ENCODE measurements around the gene PRKCA.
A peak's percentile ranks its signal among the peaks of the same experiment; 100 is the strongest.
"Not testable (repeated sequence)": the region's sequence is repeated elsewhere in the genome, so short reads cannot be mapped to it uniquely, and the experiment has no call there.

Gene PRKCA

DNA sequence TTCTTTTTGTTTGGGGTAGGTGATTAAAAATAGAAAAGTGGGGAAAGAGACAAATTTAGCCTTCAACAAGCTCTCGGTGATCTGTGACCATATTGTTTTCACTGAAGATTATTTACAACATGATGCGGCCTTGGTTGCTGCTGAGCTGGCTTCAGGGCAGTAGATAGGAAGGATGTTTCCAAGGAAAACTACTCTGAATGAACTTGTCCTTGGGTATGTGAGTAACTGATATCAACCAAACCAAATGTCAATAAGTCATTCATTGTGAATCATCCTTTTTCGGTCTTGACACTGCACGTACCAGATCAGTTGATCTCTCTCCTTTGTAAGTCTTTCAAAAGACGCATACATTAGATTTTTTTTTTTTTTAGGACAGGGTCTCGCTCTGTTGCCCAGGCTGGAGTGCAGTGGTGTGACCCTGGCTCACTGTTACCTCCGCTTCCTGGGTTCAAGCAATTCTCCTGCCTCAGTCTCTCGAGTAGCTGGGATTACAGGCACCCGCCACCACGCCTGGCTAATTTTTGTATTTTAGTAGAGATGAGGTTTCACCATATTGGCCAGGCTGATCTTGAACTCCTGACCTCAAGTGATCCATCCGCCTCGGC lies 58.6 kb downstream of the PRKCA start:
- Mint-ChIP-seq H3K36me3 (ENCODE audit: low read depth) (peaks cover 19% of the 10 kb centered on the region), H3K4me1 (ENCODE audit: low read depth) (peaks cover 55% of the 10 kb centered on the region)
- H3K27ac Mint-ChIP-seq; H3K4me3 Mint-ChIP-seq; H3K9me3 Mint-ChIP-seq; H3K27me3 Mint-ChIP-seq (ENCODE audit: low read depth): not testable (repeated sequence)

DNA sequence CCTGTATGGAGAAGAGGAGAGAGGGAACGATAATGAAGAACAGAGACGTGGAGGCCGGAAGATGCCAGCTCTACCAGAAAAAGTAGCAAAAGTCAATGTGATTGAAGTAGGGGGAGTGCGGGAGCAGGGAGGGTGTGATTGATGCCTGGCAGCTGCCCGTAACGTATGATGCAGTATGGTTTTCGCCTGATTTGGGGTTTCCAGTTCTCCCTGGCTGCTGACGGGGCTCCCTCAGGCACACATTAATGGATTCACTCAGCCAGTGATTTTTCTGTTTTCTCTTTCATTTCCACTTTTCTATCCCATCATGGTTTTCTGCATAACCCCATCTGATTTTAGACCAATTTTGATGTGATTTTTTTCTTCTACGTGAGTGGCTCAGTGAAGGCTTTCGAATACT lies 62.1 kb downstream of the PRKCA start:
- peak overlapping the region; percentile 73 for H3K27ac Mint-ChIP-seq
- peak overlapping the region; percentile 59 for H3K4me3 Mint-ChIP-seq
- H3K36me3 Mint-ChIP-seq (ENCODE audit: low read depth), result peaks cover 26% of the 10 kb centered on the region
- no peaks in the 10 kb centered on the region for H3K9me3 Mint-ChIP-seq
- peaks cover 69% of the 10 kb centered on the region for H3K4me1 Mint-ChIP-seq (ENCODE audit: low read depth)
- H3K27me3 Mint-ChIP-seq (ENCODE audit: low read depth), result no peaks in the 10 kb centered on the region

DNA sequence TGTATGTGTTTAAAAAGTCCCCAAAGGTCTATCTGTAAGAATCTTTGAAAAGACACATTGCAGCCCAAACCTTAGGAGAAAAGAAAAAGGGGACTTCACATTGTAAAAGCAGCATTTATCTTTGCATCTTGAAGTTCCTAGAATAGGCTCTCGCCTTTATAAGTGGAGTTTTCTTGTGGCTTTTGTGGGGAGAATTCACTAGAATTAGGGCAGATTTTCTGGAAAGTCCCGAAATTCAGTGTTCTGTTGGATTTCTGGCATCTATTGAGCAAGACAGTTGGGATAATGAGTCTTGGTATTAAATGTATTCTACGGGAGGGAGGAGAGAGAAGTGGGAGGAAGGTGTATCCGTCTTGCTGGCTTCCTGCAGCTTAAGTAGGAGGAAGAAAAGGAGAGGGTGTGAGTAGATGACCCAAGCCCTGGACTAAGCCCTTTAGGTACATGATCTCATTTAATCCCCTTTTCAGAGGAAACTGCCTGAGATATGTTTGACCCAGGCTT lies 62.6 kb downstream of the PRKCA start:
- peak overlapping the region; percentile 59 for H3K4me3 Mint-ChIP-seq
- peak overlapping the region; percentile 73 for H3K27ac Mint-ChIP-seq
- H3K27me3 Mint-ChIP-seq (ENCODE audit: low read depth), result no peaks in the 10 kb centered on the region
- peaks cover 28% of the 10 kb centered on the region for H3K36me3 Mint-ChIP-seq (ENCODE audit: low read depth)
- peaks cover 74% of the 10 kb centered on the region for H3K4me1 Mint-ChIP-seq (ENCODE audit: low read depth)
- H3K9me3 Mint-ChIP-seq, result no peaks in the 10 kb centered on the region

DNA sequence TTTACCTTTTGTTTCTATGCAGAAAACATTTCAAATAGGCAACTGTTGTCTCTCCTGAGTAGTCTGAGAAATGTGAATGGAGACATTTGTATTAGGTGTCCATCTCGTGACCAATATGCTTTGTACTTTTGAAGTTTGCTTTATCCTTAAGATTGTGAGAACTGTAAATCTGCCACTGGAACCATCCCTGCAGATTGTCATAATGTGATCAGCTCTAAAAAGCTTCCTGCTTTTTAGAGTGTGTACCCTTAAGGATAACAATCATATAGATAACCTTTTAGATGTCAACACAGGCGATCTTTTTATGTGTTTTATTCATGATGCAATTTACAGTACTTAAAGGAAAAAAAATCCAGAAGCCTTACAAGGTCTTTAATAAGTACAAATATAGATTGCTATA lies 63.5 kb downstream of the PRKCA start:
- no peaks in the 10 kb centered on the region for H3K27me3 Mint-ChIP-seq (ENCODE audit: low read depth)
- no peak overlapping the region for H3K27ac Mint-ChIP-seq
- H3K4me1 Mint-ChIP-seq (ENCODE audit: low read depth), result peaks cover 68% of the 10 kb centered on the region
- H3K4me3 Mint-ChIP-seq, result peak overlapping the region; percentile 10
- H3K9me3 Mint-ChIP-seq, result no peaks in the 10 kb centered on the region
- H3K36me3 Mint-ChIP-seq (ENCODE audit: low read depth), result peaks cover 20% of the 10 kb centered on the region

DNA sequence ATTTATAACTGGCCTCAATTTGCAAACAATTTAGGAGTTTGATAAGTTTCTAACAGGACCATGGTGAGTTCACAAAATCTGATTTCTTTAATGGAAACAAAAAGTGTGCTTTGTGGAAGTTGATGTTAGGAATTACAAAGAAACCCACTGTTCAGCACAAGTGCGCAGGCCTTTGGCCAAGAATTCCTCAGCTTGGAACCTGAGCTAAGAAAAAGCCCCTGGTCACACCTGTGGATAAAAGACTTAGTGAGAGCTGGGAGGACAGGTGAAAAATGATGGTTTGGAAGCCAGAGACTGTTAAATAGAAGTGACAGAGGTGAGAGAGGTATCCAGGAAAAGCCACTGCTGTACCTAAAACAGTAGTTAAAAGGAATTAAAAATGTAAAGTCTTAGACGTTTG lies 64.7 kb downstream of the PRKCA start:
- H3K4me1 Mint-ChIP-seq (ENCODE audit: low read depth), result peaks cover 72% of the 10 kb centered on the region

DNA sequence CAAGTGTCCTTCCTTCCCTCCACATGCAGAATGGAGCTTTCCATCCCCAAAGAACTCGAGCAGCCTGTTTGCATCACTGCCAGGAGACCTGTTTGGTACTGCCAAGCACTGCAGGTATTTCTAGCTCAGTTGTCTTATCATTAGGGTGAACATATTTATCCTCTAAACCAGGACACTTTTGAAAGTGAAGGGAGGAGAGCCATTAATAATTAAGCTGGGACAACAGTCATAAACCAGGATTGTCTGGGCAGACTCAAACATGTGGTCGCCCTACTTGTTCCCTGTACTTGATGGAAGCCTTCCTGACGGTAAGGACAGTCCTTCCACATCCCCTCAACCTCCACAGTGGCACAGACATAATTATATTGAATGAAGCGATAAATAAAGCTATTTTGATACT lies 67.4 kb downstream of the PRKCA start:
- Mint-ChIP-seq H3K4me1 (ENCODE audit: low read depth) (peaks cover 71% of the 10 kb centered on the region), H3K9me3 (no peaks in the 10 kb centered on the region), H3K27ac (peak overlapping the region; percentile 3)

More for the DNA sequence above, 64.7 kb downstream of the PRKCA start:
- H3K27ac Mint-ChIP-seq, result no peak overlapping the region
- peak overlapping the region; percentile 22 for H3K4me3 Mint-ChIP-seq
- H3K9me3 Mint-ChIP-seq, result no peaks in the 10 kb centered on the region
- no peaks in the 10 kb centered on the region for H3K27me3 Mint-ChIP-seq (ENCODE audit: low read depth)
- peaks cover 22% of the 10 kb centered on the region for H3K36me3 Mint-ChIP-seq (ENCODE audit: low read depth)

DNA sequence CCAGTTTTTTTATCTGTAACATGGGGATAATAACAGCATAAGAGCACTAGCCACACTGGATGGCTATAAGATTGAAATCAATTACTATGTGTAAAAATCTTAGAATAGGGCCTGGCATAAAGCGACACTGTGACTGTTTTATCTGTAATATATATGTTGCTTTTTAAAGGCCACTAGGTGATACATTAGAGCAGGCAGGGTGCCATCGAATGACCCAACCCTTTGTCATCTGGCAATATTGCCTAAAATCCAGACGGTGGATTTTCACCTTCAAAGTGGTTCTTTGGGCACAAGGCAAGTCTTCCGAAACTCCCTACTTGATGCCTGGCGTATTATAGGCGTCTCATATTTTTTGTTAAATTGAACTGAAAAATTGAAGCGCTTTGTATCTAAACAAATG lies 69.1 kb downstream of the PRKCA start:
- H3K4me3 Mint-ChIP-seq, result no peak overlapping the region
- no peaks in the 10 kb centered on the region for H3K27me3 Mint-ChIP-seq (ENCODE audit: low read depth)
- no peaks in the 10 kb centered on the region for H3K9me3 Mint-ChIP-seq
- no peak overlapping the region for H3K27ac Mint-ChIP-seq
- peaks cover 18% of the 10 kb centered on the region for H3K36me3 Mint-ChIP-seq (ENCODE audit: low read depth)
- H3K4me1 Mint-ChIP-seq (ENCODE audit: low read depth), result peaks cover 61% of the 10 kb centered on the region

More for the DNA sequence above, 67.4 kb downstream of the PRKCA start:
- Mint-ChIP-seq H3K4me3 (no peak overlapping the region), H3K27me3 (ENCODE audit: low read depth) (no peaks in the 10 kb centered on the region), H3K36me3 (ENCODE audit: low read depth) (peaks cover 17% of the 10 kb centered on the region)

DNA sequence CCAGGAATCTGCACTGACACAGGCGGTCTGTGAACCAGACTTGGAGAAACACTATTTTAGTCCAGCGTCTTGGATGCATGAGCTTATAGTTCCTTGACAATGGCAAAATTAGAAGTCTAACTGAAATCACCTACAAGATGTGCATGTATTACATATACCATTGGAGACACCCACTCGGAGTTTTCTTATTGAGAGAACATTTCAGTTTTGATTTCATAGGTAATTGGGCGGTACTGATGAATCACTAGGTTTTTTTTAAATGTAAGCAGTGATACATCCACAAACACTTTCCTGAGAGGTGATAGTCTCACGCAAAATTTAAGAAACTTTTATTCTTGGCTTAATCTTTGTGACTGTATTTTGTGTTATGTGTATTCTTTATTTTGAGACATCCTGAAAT lies 69.8 kb downstream of the PRKCA start:
- H3K4me3 Mint-ChIP-seq, result no peak overlapping the region
- no peaks in the 10 kb centered on the region for H3K27me3 Mint-ChIP-seq (ENCODE audit: low read depth)
- peaks cover 55% of the 10 kb centered on the region for H3K4me1 Mint-ChIP-seq (ENCODE audit: low read depth)
- H3K9me3 Mint-ChIP-seq, result no peaks in the 10 kb centered on the region
- H3K36me3 Mint-ChIP-seq (ENCODE audit: low read depth), result peaks cover 14% of the 10 kb centered on the region
- peak overlapping the region; percentile 49 for H3K27ac Mint-ChIP-seq

DNA sequence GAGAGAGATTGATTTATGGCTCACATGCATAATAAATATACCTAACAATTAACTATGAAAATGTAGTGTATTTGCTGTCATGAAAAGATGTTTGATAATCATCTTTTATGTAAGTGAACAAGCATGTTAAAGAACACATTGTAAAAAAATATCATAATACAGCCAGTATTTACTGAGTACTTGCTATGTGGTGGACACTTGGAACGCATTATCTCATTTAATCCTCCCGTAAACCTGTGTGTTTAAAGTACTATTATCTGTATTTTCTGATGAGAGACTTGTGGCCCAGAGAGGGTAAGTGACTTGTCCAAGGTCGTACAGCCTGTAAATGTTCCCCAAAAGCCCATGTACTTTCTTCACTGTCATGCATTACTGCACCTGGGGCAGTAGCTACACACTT lies 70.7 kb downstream of the PRKCA start:
- Mint-ChIP-seq H3K9me3 (no peaks in the 10 kb centered on the region), H3K4me3 (no peak overlapping the region), H3K27me3 (ENCODE audit: low read depth) (no peaks in the 10 kb centered on the region), H3K36me3 (ENCODE audit: low read depth) (peaks cover 12% of the 10 kb centered on the region), H3K4me1 (ENCODE audit: low read depth) (peaks cover 48% of the 10 kb centered on the region), H3K27ac (peak overlapping the region; percentile 31)

DNA sequence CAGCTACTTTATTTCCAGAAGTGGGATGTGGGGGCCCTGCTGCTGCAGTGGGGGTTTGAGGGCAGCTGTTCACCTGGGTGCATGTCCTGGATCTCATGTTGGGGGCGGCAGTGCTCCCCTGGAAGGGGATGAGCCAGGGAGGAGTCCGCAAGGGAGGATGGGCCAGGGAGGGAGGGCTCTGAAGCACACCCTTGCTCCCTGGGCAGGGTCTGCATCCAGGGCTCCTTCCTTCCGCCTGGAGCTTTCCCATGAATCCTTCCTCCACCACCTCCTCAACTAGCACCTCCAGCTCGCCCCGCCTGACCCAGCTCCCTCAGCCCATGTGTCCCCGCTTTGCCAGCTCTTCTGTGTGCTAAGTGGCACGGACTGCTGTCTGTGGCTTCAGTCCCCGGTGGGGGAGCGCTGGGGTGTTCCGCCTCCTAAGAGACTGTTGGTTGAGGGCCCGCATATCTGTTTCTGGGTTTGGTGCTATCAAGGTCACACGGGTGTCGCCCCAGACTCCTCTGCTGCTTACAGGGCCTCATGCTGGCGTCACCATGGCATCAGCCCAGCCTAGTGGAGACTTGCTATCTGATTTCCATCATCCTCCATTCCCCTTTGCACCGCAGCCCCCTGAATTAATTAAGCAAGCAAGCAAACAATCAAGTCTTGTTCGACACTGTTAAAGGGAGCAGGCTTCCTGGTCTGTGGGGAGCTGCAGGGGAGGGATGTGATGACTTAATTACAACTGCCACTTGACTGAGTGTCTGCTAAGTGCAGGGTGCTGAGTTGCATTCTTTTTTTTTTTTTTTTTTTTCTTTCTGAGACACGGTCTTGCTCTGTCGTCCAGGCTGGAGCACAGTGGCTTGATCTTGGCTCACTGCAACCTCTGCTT lies 71.8 kb downstream of the PRKCA start:
- peaks cover 46% of the 10 kb centered on the region for H3K4me1 Mint-ChIP-seq (ENCODE audit: low read depth)
- no peaks in the 10 kb centered on the region for H3K27me3 Mint-ChIP-seq (ENCODE audit: low read depth)
- H3K9me3 Mint-ChIP-seq, result no peaks in the 10 kb centered on the region
- H3K36me3 Mint-ChIP-seq (ENCODE audit: low read depth), result peaks cover 11% of the 10 kb centered on the region
- peak overlapping the region; percentile 74 for H3K27ac Mint-ChIP-seq
- peak overlapping the region; percentile 53 for H3K4me3 Mint-ChIP-seq

DNA sequence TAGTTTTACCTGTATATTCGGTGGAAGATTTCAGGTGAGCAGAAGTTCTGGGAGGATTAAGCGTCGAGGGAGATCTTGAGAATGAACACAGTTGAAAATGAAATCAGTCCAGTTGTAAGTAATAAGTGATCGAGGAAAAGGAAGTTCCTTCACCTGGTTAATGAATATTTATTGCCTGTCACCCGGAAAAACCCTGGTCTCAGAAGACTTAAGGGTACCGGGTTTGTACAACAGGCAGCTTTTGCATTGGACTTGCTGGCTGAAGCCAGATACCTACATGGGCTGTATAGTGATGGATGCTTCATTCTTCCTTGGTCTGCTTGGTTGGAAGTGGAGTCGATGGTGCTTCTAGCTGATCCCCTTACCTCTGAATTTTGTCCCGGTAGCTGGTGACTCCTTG lies 72.7 kb downstream of the PRKCA start:
- Mint-ChIP-seq H3K4me1 (ENCODE audit: low read depth) (peaks cover 44% of the 10 kb centered on the region), H3K27ac (peak overlapping the region; percentile 27), H3K4me3 (peak overlapping the region; percentile 53), H3K9me3 (no peaks in the 10 kb centered on the region), H3K36me3 (ENCODE audit: low read depth) (peaks cover 8% of the 10 kb centered on the region), H3K27me3 (ENCODE audit: low read depth) (no peaks in the 10 kb centered on the region)

DNA sequence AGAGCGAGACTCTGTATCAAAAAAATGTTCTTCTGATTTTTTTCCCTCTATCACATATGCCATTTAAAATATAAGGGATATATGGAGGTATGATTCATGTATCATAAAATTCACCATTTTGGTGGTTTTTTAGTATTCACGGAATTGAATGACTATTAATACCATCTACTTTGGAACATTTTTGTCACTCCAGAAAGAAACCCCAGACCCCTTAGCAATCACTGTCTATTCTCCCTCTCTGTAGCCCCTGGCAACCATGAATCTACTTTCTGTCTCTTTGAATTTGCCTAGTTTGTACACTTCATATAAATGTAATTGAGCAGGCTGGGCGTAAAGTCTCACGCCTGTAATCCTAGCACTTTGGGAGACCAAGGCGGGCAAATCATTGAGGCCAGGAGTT lies 75.9 kb downstream of the PRKCA start:
- Mint-ChIP-seq H3K27me3 (ENCODE audit: low read depth) (no peaks in the 10 kb centered on the region), H3K4me1 (ENCODE audit: low read depth) (peaks cover 34% of the 10 kb centered on the region), H3K27ac (no peak overlapping the region), H3K9me3 (no peaks in the 10 kb centered on the region), H3K36me3 (ENCODE audit: low read depth) (peaks cover 4% of the 10 kb centered on the region), H3K4me3 (no peak overlapping the region)

DNA sequence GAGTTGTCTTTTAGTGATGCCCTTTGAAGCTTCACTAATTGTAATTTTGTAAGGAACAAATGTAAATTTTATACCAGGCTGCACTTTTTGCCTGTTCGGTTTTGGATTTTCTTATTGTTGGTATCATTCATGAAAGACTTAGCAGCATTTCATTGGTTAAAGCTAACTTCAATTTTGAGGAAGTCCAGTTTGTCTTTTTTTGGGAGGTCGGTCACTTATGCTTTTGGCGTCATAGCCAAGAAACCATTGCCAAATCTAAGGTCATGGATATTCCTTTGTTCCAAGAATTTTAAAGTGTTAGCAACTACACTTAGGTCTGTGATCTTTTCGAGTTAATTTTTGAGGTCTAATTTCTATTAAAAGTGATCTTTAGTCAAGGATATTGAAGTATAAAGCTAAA lies 77.1 kb downstream of the PRKCA start:
- Mint-ChIP-seq H3K36me3 (ENCODE audit: low read depth) (peaks cover 4% of the 10 kb centered on the region), H3K27ac (no peak overlapping the region), H3K4me1 (ENCODE audit: low read depth) (peaks cover 24% of the 10 kb centered on the region), H3K9me3 (no peaks in the 10 kb centered on the region), H3K27me3 (ENCODE audit: low read depth) (no peaks in the 10 kb centered on the region), H3K4me3 (no peak overlapping the region)

DNA sequence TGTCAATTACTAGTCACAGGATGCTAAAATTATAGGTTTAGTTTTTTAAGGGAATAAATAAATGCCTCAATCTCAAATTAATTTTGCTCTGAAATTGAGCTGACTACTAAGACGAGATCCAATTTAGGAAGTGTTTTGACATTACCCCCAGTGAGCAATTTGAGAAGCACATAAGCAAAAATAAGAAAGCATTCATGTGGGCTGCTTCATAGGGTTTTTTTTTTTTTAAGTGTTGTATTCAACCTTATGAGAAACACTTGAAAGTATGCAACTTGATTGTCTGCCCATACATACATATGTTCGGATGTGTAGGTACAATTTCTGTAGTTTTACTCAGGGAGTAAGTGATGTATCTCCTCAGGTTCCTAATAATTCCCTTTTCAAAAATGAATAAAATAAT lies 77.6 kb downstream of the PRKCA start:
- H3K27ac Mint-ChIP-seq, result no peak overlapping the region
- H3K36me3 Mint-ChIP-seq (ENCODE audit: low read depth), result peaks cover 4% of the 10 kb centered on the region
- H3K27me3 Mint-ChIP-seq (ENCODE audit: low read depth), result no peaks in the 10 kb centered on the region
- no peaks in the 10 kb centered on the region for H3K9me3 Mint-ChIP-seq
- no peak overlapping the region for H3K4me3 Mint-ChIP-seq
- H3K4me1 Mint-ChIP-seq (ENCODE audit: low read depth), result peaks cover 23% of the 10 kb centered on the region
